GM10266 (cell line): ENCODE measurements around the gene RBMS3.

Source experiments
- DNase-seq: peaks from one replicate; pipeline ENCODE4 v3.0.0; 2012; ENCODE audit errors: extremely low spot score
- CTCF ChIP-seq: IDR thresholded peaks from 2 replicates; pipeline ENCODE4 v1.5.1; 2012; ENCODE audit warnings: mild to moderate bottlenecking, low read depth; ENCODE audit not compliant: control insufficient read depth, insufficient read depth; ENCODE audit errors: missing control alignments

Gene RBMS3

GRCh38 chr3:29757054-29757777 is 476.3 kb downstream of the RBMS3 start:
- DNase-seq: no peak

GRCh38 chr3:29758108-29758433 is 477.2 kb downstream of the RBMS3 start:
- TF ChIP-seq CTCF: no peak
- no peak for DNase-seq

More at GRCh38 chr3:29757054-29757777, 476.3 kb downstream of the RBMS3 start:
- no peak for TF ChIP-seq CTCF

DNA sequence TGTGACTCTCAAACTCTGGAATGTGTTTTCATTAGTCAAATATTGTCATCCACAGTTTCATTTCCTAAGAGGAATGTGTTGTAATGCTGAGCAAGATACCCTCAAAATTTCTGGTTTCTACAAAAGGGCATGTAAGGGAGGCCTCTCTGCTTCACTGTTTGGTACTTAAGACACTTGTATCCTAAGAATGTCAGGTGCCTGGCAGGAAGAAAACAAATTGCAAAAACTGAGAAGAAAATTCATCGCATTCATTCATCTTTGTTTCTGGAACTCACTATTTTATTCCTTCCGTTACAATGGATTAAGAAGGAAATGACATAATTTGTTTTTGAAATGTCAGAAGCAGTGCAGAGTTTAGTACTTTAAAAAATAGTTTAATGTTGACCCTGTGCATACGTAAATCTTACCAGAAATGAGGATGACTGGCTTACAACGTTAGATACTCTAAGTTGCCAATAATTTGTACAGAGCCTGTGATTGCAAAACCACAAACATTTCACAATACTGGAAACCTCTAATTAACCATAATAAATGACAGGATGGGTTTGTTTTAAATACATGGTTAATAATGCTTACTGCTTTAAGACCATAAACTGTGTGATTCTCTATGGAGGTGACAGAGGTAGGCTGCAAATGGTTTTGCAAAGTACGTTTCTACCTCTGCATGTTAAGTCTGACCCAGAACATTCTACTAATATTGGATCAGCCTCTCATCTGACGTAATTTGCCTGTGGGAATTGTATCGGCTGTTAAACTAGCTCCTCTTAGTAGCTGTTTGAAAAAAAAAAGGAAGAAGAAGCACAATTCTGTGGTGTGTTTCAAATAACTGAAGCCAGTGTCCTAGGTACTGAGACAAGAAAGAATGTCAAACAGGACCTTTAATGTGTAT is 477.8 kb downstream of the RBMS3 start:
- TF ChIP-seq CTCF: no peak

GRCh38 chr3:29759411-29760225 is 478.7 kb downstream of the RBMS3 start:
- DNase-seq: no peak
- TF ChIP-seq CTCF: no peak

More for the DNA sequence above, 477.8 kb downstream of the RBMS3 start:
- DNase-seq: no peak

GRCh38 chr3:29760226-29760685 is 479.4 kb downstream of the RBMS3 start:
- TF ChIP-seq CTCF: no peak
- no peak for DNase-seq

DNA sequence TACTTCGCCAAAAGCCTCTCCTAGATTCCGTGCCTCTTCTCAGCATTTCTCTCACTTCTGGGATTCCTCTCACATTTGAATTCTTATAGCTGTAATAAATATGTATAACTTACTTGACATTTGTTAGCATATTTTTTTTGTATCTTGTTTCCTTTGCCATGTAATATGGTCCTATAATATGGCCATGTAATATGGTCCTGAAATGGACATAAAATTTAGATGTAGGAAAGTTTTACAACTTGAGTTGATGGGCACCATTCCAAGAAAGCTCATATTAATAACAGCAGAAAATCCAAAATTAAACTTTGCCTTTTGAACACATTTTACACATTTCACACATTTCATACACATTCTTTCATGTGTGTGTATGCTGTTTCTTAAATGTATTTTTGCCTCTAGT is 480.6 kb downstream of the RBMS3 start:
- no peak for TF ChIP-seq CTCF
- no peak for DNase-seq

DNA sequence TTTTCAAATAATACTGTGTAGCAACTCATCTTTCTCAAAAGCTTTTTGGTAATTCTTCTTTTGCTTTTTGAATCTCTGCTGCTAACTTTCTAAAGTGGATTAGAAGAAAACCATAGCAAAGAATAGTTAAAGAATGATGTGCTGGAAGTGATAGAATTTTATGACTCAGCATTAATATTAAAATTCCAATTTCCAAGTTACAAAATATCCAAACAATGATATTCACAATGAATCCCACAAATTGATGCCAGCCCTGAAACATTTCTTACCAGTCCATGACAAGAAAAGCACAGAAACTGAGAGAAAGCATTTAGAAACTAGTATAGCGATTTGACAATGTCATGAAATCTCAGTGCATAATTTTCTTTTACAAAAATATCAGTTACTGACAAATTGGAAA is 482.2 kb downstream of the RBMS3 start:
- TF ChIP-seq CTCF: no peak
- no peak for DNase-seq
